IMR-90 (cell line): Measurements from ENCODE around the gene FOXC1. TPM values are rescaled to one million over a fixed set of nuclear protein-coding genes. Genes with fewer than 3 reads are reported as not detected.
A peak's percentile ranks its signal among the peaks of the same experiment; 100 is the strongest.

Source experiments
- ATAC-seq: fragments of 200-7000 bp; cut with Tn5 transposase; 2 replicates; pipeline ENCODE4 v1.9.1; 2020; ENCODE audit warnings: low read depth, mild to moderate bottlenecking, moderate library complexity
- BruUV-seq: library from RNA; stranded (reverse); fragments of 400-500 nt; replicated peaks from 2 replicates; lab custom pipeline; 2021; lab: Mats Ljungman, UMichigan
- CTCF ChIA-PET: fragments of 300-600 bp; formaldehyde crosslinking; extraction: SDS; loops from one replicate; lab custom pipeline; 2021; ENCODE audit warnings: antibody characterized with exemption; lab: Yijun Ruan, JAX
- POLR2A ChIA-PET: fragments of 300-600 bp; sonication (Branson Sonifier 250); formaldehyde crosslinking; loops from one replicate; lab custom pipeline; 2022; ENCODE audit warnings: antibody characterized with exemption; ENCODE audit not compliant: unreplicated experiment; lab: Charles Lee
- DNase-seq: peaks from one replicate; pipeline ENCODE4 v3.0.0; 2013
- H2AFZ ChIP-seq: replicated peaks from 2 replicates; pipeline ENCODE3; 2013; ENCODE audit warnings: low read length, mild to moderate bottlenecking; ENCODE audit not compliant: poor library complexity
- H2AK5ac ChIP-seq: 2 replicates; pipeline ENCODE4 v1.6.1; 2013; ENCODE audit warnings: low read depth, low read length, inconsistent platforms
- H2AK9ac ChIP-seq: replicated peaks from 2 replicates; pipeline ENCODE3; 2013; ENCODE audit warnings: mild to moderate bottlenecking, low read depth, low read length, moderate library complexity; ENCODE audit not compliant: poor library complexity
- H2BK120ac ChIP-seq: 2 replicates; pipeline ENCODE4 v1.6.1; 2013; ENCODE audit warnings: low read depth, low read length, inconsistent platforms
- H2BK15ac ChIP-seq: 3 replicates; pipeline ENCODE4 v1.6.1; 2013; ENCODE audit warnings: low read depth, low read length, inconsistent platforms
- H2BK20ac ChIP-seq: 2 replicates; pipeline ENCODE4 v1.6.1; 2013; ENCODE audit warnings: low read depth, mild to moderate bottlenecking, inconsistent platforms, low read length, moderate library complexity
- H2BK5ac ChIP-seq: 2 replicates; pipeline ENCODE4 v1.6.1; 2013; ENCODE audit warnings: mild to moderate bottlenecking, low read depth, low read length, inconsistent platforms; ENCODE audit not compliant: poor library complexity, severe bottlenecking
- H3K14ac ChIP-seq: replicated peaks from 2 replicates; pipeline ENCODE4 v1.6.1; 2013; ENCODE audit warnings: low read depth, low read length, inconsistent platforms
- H3K18ac ChIP-seq: 2 replicates; pipeline ENCODE4 v1.6.1; 2013; ENCODE audit warnings: low read depth, low read length, control low read depth
- H3K23ac ChIP-seq: 2 replicates; pipeline ENCODE4 v1.6.1; 2013; ENCODE audit warnings: low read depth, low read length, inconsistent platforms
- H3K27ac ChIP-seq: 2 replicates; pipeline ENCODE4 v1.5.1; 2013; ENCODE audit warnings: mild to moderate bottlenecking, control low read depth, low read length; ENCODE audit not compliant: insufficient read depth
- H3K27me3 ChIP-seq: 2 replicates; pipeline ENCODE4 v1.6.1; 2013; ENCODE audit warnings: low read length; ENCODE audit not compliant: control insufficient read depth, insufficient read depth
- H3K36me3 ChIP-seq: 2 replicates; pipeline ENCODE4 v1.6.1; 2013; ENCODE audit warnings: low read length, mixed read lengths; ENCODE audit not compliant: control insufficient read depth, insufficient read depth
- H3K4ac ChIP-seq: 2 replicates; pipeline ENCODE4 v1.6.1; 2013; ENCODE audit warnings: low read depth, low read length, inconsistent platforms
- H3K4me1 ChIP-seq: 2 replicates; pipeline ENCODE4 v1.6.1; 2013; ENCODE audit warnings: low read length, mixed read lengths; ENCODE audit not compliant: control insufficient read depth, insufficient read depth
- H3K4me2 ChIP-seq: 2 replicates; pipeline ENCODE4 v1.6.1; 2013; ENCODE audit warnings: low read depth, mild to moderate bottlenecking, control low read depth, low read length, moderate library complexity
- H3K4me3 ChIP-seq: 2 replicates; pipeline ENCODE4 v1.5.1; 2013; ENCODE audit warnings: low read depth, mild to moderate bottlenecking, control low read depth, low read length, moderate library complexity; ENCODE audit not compliant: insufficient read depth
- H3K56ac ChIP-seq: 2 replicates; pipeline ENCODE4 v1.6.1; 2013; ENCODE audit warnings: low read length, inconsistent platforms; ENCODE audit not compliant: insufficient read depth; ENCODE audit errors: extremely low read depth
- H3K79me1 ChIP-seq, 2 experiments: 2 replicates each; pipeline ENCODE4 v1.6.1; 2013; ENCODE audit warnings: low read length in 2 of 2, inconsistent platforms in 1 of 2, low read depth in 1 of 2
- H3K9ac ChIP-seq: 2 replicates; pipeline ENCODE4 v1.6.1; 2013; ENCODE audit warnings: low read depth, low read length, control low read depth
- H3K9me1 ChIP-seq: 2 replicates; pipeline ENCODE4 v1.6.1; 2013; ENCODE audit warnings: low read length, inconsistent platforms; ENCODE audit not compliant: insufficient read depth
- H3K9me3 ChIP-seq: 2 replicates; pipeline ENCODE4 v1.6.1; 2013; ENCODE audit warnings: low read length; ENCODE audit not compliant: control insufficient read depth, insufficient read depth
- H4K20me1 ChIP-seq: 2 replicates; pipeline ENCODE4 v1.6.1; 2013; ENCODE audit warnings: low read length, inconsistent platforms; ENCODE audit not compliant: insufficient read depth
- H4K5ac ChIP-seq: 2 replicates; pipeline ENCODE4 v1.6.1; 2013; ENCODE audit warnings: mild to moderate bottlenecking, low read depth, low read length, control low read depth
- H4K8ac ChIP-seq, 2 experiments: 2 replicates each; pipeline ENCODE4 v1.6.1; 2013; ENCODE audit warnings: low read depth in 2 of 2, low read length in 2 of 2, control low read depth in 1 of 2, inconsistent platforms in 1 of 2
- H4K91ac ChIP-seq: 2 replicates; pipeline ENCODE4 v1.6.1; 2013; ENCODE audit warnings: low read depth, low read length, inconsistent platforms; ENCODE audit not compliant: insufficient read depth
- CEBPB ChIP-seq: IDR thresholded peaks from 2 replicates; pipeline ENCODE4 v1.6.1; 2012; ENCODE audit warnings: low read depth, low read length, improper control_type of control experiment
- RFX5 ChIP-seq: IDR thresholded peaks from 2 replicates; pipeline ENCODE4 v1.8.0; 2012; ENCODE audit warnings: low read depth, mild to moderate bottlenecking, low read length, moderate library complexity
- SMC3 ChIP-seq: fragments of 150-350 bp; IDR thresholded peaks from 2 replicates; pipeline ENCODE4 v1.6.1; 2016; ENCODE audit warnings: low read depth, mild to moderate bottlenecking, antibody characterized with exemption, low read length, moderate library complexity
- WGBS, 2 experiments: methylation state at CpG; one replicate each; pipeline versions ENCODE4 v1.1.5 to v1.1.7; 2013; ENCODE audit warnings: missing lambda C conversion rate in 2 of 2; ENCODE audit not compliant: insufficient read length in 1 of 2; ENCODE audit errors: extremely low coverage in 2 of 2; 5-methylcytosine and 5-hydroxymethylcytosine counted together
- dilution Hi-C: fragments of 300-500 bp; cut with HindIII; formaldehyde crosslinking; loops from one replicate; pipeline ENCODE4 v1.14.3; 2018; ENCODE audit warnings: low sequenced_read_pairs; ENCODE audit not compliant: unreplicated experiment
- in situ Hi-C: fragments of 300-500 bp; cut with MboI; formaldehyde crosslinking; loops from 3 replicates; pipeline ENCODE4 v1.14.3; 2019; ENCODE audit warnings: low sequenced_read_pairs, inconsistent platforms, mixed read lengths
- intact Hi-C: fragments of 100-400 bp; cut with micrococcal nuclease; formaldehyde crosslinking; loops from 2 replicates; pipeline ENCODE4 v1.10.0; 2022
- polyA plus RNA-seq, 3 experiments: library from polyadenylated mRNA; depleted of rRNA; stranded (reverse); fragments of >200 nt; gene quantifications; 2 replicates each; pipeline ENCODE4 v1.2.3, GENCODE V29; 2012; ENCODE audit warnings: low replicate concordance in 1 of 3
- total RNA-seq: library from RNA; depleted of rRNA; stranded (reverse); fragments of >200 nt; gene quantifications from 2 replicates; pipeline ENCODE4 v1.2.3, GENCODE V29; 2012

FOXC1 gene
- total and polyA plus RNA-seq, 2 of the 4 experiments (the other 2 are of a cell fraction): 1.3 to 4.0 TPM

DNA sequence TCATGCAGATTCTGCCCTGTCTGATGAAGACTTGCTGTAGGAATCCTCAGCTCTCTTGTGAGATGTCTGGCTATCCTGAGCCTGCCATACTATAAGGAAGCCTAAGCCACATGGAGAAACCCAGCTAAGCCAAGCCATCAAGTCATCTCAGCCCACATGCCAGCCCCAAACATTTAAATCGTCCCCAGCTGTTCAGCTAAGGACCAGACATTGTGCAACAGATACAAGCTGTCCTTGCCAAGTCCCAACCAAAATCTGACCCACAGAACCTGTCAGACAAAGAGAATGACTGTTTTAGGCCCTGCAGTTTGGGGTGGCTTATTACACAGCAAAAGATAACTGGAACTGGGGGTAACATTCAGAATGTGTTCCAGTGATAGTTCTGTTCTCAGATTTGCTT lies 36.8 kb upstream of the FOXC1 start:
- Histone ChIP-seq H2AK5ac (no peak overlapping the region), H3K18ac (no peak overlapping the region), H2AFZ (no peak overlapping the region), H2BK20ac (no peak overlapping the region), H3K9me3 (peaks cover 3% of the 10 kb centered on the region), H3K79me1 (no peaks in the 10 kb centered on the region), H3K4me1 (peaks cover 2% of the 10 kb centered on the region; the same call in 1 of the 2 replicates), H3K23ac (no peak overlapping the region), H4K20me1 (no peaks in the 10 kb centered on the region), H3K36me3 (no peaks in the 10 kb centered on the region), H4K91ac (no peak overlapping the region), H3K9me1 (no peaks in the 10 kb centered on the region; the same call in 1 of the 2 replicates), H4K8ac (no peak overlapping the region), H3K9ac (no peak overlapping the region), H3K56ac (no peak overlapping the region), H2BK120ac (no peak overlapping the region), H2AK9ac (no peak overlapping the region), H3K4me2 (no peak overlapping the region), H2BK5ac (no peak overlapping the region), H3K14ac (no peak overlapping the region), H2BK15ac (no peak overlapping the region), H4K5ac (no peak overlapping the region), H3K4ac (no peak overlapping the region), H3K27me3 (no peaks in the 10 kb centered on the region; the same call in 1 of the 2 replicates), H3K4me3 (no peak overlapping the region), H3K27ac (no peak overlapping the region)
- TF ChIP-seq RFX5 (no peak), SMC3 (no peak), CEBPB (0 out of 2 replicates have a peak, but pooled peaks have one; percentile 41)
- intact Hi-C loops (no loop called here), dilution Hi-C loops (no loop called here), in situ Hi-C loops (no loop called here)
- ATAC-seq (no peak), DNase-seq (no peak)
- CTCF ChIA-PET: interaction anchor here (0.5 to 0.6 kb wide), 2 partner anchors 148 to 895 kb away, joined by 3 to 5 read pairs; no protein-coding TSS in a partner anchor
- POLR2A ChIA-PET: no interaction called here
- no TSS peak for BruUV-seq
- WGBS, 2 experiments: no CpG with 5 or more reads among the region's 1 CpG
